Pancreas (tissue), 10 donors: ENCODE measurements around the gene ATAD3A. TPM values are rescaled to one million over a fixed set of nuclear protein-coding genes. Genes with fewer than 3 reads are reported as not detected.

Experiments used
- ATAC-seq, 4 donors: fragments of 200-7000 bp; cut with Tn5 transposase; one replicate each; pipeline versions ENCODE4 v1.8.0 to v1.9.1; 2020; ENCODE audit warnings: mild to moderate bottlenecking in 4 of 4, moderate library complexity in 4 of 4
- DNase-seq, 6 donors: peaks; one replicate each; pipeline ENCODE4 v3.0.0-alpha.2; 2020
- FAIRE-seq: peaks from 2 replicates; lab custom pipeline; 2012; peaks lifted over from hg19 to GRCh38; lab: Jason Lieb, UNC
- H3K27ac ChIP-seq, 4 donors: fragments of 200-600 bp; sonication (generic); 1 replicate in 3 of 4; 2 replicates in 1 of 4; pipeline versions ENCODE4 v1.5.0 to v1.8.0; 2020
- H3K27me3 ChIP-seq, 4 donors: fragments of 200-600 bp; one replicate each; pipeline ENCODE4 v1.8.0; 2021
- H3K36me3 ChIP-seq, 3 donors: fragments of 200-600 bp; sonication (generic) in 1 of 3; one replicate each; pipeline versions ENCODE4 v1.5.0 to v1.8.0; 2020 to 2021
- H3K4me1 ChIP-seq, 3 donors: fragments of 200-600 bp; one replicate each; pipeline ENCODE4 v1.8.0; 2021
- H3K4me3 ChIP-seq, 4 donors: fragments of 200-600 bp; sonication (generic) in 2 of 4; one replicate each; pipeline versions ENCODE4 v1.5.0 to v1.8.0; 2020 to 2021
- H3K9me3 ChIP-seq, 4 donors: fragments of 200-600 bp; one replicate each; pipeline ENCODE4 v1.8.0; 2021
- WGBS, 2 donors: extraction: QIAGEN DNeasy Blood & Tissue Kit; methylation state at CpG; one replicate each; pipeline ENCODE4 v1.1.7; 2013; 5-methylcytosine and 5-hydroxymethylcytosine counted together
- intact Hi-C, 3 donors: fragments of 100-400 bp; cut with DNase I; formaldehyde crosslinking; loops; one replicate each; pipeline versions ENCODE4 v1.11.1 to v1.14.2; 2022
- polyA plus RNA-seq, 2 donors: library from polyadenylated mRNA; stranded (reverse); fragments of 200-250 nt; gene quantifications; one replicate each; pipeline ENCODE4 v1.2.3, GENCODE V29; 2013
- total RNA-seq, 6 donors: library from RNA; stranded (reverse); fragmentation: NEBNext Ultra II Directional in 4 of 6; extraction: Animal tissue kit (Norgen Biotek cat#: 25700) in 4 of 6; gene quantifications; one replicate each; pipeline versions ENCODE4 v1.2.1 to v1.2.4, GENCODE V29; 2021 to 2023
- TF ChIP-seq, protein P1 (sequence below), 4 donors: fragments of 200-600 bp; sonication (generic) in 3 of 4; IDR thresholded peaks; one replicate each; pipeline versions ENCODE4 v1.5.0 to v1.8.0; 2021; ENCODE audit warnings: antibody characterized with exemption in 4 of 4
- donor health status: healthy with polysubstance abuse.
- donor health status: DM: no; HTN: no; CAD: no; lungs with moderate emphysema.
- donor health status: DM: no; HTN: no; CAD: no.
- donor health status: control.
- donor health status: control.
- donor health status: Bipolar disorder and iron deficiency.
- donor health status: DM: yes; HTN: yes; CAD: no.
- donor health status: DM: no; HTN: no; CAD: no.
- donor health status: DM: no; HTN: no; CAD: no.
- donor health status: DM: yes; HTN: yes; CAD: no.

ATAD3A gene
- total and polyA plus RNA-seq, 8 donors = 8.0 to 33.8 (median 17.1) TPM

DNA sequence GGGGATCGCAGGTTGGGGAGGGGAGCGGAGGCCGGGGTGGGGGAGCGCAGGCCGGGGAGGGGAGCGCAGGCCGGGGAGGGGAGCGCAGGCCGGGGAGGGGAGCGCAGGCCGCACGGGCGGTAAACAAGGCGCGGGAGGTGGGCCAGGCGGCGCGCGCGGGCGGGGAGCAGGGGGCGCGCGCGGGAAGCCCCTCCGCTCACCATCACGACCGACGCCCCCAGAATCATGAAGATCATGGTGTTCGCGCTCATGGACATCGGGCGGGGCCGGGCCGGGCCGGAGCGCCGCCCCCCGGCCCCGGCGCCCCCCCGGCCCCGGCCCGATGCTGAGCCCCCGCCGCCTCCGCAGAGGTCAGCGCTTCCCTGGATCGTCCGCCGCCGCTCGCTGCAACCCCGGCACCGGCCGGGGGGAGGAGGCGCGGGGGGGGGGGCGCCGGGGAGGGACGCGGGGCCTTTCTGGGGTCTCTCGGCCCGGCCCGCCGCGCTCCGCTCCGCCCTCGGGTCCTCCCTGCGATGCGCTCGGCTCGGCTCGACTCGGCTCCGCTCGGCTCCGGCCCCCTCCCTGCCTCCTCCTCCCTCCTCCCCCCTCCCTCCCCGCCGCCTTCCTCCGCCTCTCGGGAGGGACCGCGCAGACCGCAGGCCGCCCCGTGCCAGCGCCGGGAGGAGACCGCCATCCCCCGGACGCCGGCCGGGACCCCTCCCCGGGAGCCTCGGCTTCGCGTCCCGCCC, 28.3 kb downstream of the ATAD3A start, which contains the start of gene TMEM240:
Gene TMEM240 (minus strand): TSS at position 535 of the 728 bp plus-strand sequence. CDS start 278 bp downstream, at position 257.
- ATAC-seq (peak; percentile 32 to 66 (median 62)), FAIRE-seq (no peak), DNase-seq (peak in 5 of 6 donors; percentile 38 to 75 (median 50))
- H3K4me3 ChIP-seq = peak within 1 kb of the TSS in 2 of 4 donors; percentile 27 to 36
- peaks cover 0 to 8% (median 0%) of the 10 kb centered on the region in 3 donors for H3K36me3 ChIP-seq
- H3K4me1 ChIP-seq = no peaks in the 10 kb centered on the region
- intact Hi-C loops = no loop called here
- no peak within 1 kb of the TSS for H3K27ac ChIP-seq
- no peaks in the 10 kb centered on the region for H3K9me3 ChIP-seq
- TF ChIP-seq, protein P1, sequence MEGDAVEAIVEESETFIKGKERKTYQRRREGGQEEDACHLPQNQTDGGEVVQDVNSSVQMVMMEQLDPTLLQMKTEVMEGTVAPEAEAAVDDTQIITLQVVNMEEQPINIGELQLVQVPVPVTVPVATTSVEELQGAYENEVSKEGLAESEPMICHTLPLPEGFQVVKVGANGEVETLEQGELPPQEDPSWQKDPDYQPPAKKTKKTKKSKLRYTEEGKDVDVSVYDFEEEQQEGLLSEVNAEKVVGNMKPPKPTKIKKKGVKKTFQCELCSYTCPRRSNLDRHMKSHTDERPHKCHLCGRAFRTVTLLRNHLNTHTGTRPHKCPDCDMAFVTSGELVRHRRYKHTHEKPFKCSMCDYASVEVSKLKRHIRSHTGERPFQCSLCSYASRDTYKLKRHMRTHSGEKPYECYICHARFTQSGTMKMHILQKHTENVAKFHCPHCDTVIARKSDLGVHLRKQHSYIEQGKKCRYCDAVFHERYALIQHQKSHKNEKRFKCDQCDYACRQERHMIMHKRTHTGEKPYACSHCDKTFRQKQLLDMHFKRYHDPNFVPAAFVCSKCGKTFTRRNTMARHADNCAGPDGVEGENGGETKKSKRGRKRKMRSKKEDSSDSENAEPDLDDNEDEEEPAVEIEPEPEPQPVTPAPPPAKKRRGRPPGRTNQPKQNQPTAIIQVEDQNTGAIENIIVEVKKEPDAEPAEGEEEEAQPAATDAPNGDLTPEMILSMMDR (IDR thresholded peaks at IDR 0.05) = no peak
- no peaks in the 10 kb centered on the region for H3K27me3 ChIP-seq
- 5 to 9% methylated on average over 17 to 92 of the region's 100 CpGs for WGBS, 2 donors

DNA sequence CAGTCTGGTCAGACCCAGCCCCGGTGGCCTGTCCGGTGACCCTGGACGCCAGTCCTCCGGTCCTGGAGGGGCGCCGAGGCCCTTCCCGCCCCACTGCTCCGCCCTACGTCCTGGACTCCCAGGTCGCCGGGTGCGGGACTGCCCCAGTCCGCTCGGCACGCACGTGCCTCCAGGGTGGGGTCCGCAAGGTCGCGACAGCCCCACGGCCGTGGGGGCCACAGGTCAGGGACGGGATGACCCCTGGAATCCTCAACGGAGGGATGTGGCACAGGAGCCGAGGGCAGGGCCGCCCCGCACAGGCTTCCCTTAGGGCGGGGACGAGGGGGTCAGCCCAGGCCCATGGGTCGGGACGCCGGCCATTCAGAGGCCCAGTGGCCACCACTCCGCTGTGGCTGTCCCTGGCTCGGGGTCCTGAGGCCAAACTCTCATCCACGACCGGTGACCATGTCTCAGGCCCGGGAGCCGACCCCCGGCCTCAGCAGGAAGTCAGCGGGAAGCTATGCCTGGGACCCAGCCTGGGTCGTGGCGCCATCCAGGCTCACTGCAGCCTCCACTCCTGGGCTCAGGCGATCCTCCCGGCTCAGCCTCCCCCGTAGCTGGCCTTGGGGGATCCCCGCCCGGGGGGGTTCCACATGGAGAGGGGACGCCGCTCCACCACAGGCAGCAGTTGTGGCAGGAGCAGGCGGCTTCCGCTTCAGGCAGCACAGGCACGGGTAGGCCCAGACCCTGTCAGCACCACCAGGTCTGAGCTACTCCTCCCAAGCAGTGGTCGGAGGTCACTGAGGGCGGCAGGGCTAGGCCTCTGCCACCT, 29.1 kb downstream of the ATAD3A start:
- FAIRE-seq (no peak), ATAC-seq (peak in 2 of 4 donors; percentile 6 to 22), DNase-seq (peak in 2 of 6 donors; percentile 32 to 87)
- H3K27ac ChIP-seq = no peak overlapping the region
- H3K27me3 ChIP-seq = no peaks in the 10 kb centered on the region
- intact Hi-C loops = no loop called here
- H3K4me1 ChIP-seq = no peaks in the 10 kb centered on the region
- WGBS, 2 donors = 68 to 70% methylated on average over 53 of the region's 53 CpGs
- H3K36me3 ChIP-seq = peaks cover 0 to 8% (median 0%) of the 10 kb centered on the region in 3 donors
- H3K4me3 ChIP-seq = peak overlapping the region in 2 of 4 donors; percentile 27 to 36
- TF ChIP-seq, protein P1 (IDR thresholded peaks at IDR 0.05) = no peak
- no peaks in the 10 kb centered on the region for H3K9me3 ChIP-seq

DNA sequence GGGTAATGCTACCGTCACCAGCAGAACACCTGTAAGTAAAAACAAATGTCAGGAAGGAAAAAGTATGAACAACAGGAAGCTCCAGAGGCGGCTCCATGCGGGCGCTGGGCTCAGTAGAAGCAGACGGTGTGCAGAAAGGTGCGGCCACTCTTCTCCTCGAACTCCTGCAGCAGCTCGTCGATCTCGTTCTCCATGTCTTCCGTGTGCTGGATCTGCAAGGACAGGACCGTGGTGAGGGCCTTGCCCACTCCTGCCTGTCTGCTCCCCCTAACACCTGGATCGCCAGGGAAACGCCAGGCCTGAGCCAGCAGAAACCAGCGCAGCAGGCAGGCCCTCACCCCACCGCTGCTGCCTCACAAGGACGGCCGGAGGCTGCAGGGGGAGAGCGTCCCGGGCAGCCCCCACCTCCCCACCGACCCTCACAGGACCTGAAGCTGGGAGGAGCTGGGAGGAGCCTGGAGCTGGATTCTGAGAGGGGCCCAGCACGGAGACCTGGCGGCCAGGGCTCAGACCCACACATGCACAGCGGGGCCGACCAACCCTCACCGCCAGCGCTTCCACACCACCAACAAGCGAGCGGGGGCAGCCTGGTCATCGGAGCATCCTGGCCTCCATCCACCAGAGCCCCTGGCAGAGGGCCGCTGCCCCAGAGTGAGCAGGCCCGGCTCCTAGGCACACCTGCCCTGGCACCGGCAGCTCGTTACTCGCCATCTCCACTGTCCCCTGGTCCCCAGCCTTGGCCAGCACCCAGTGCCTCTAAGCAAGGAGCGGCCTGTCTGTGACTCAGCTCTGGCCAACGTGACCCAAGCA, 30.2 kb downstream of the ATAD3A start:
- intact Hi-C loops = no loop called here

More for the DNA sequence above, 30.2 kb downstream of the ATAD3A start:
- Histone ChIP-seq H3K36me3 (peaks cover 0 to 8% (median 0%) of the 10 kb centered on the region in 3 donors), H3K27me3 (no peaks in the 10 kb centered on the region), H3K4me3 (no peak overlapping the region), H3K9me3 (no peaks in the 10 kb centered on the region), H3K4me1 (no peaks in the 10 kb centered on the region), H3K27ac (no peak overlapping the region)
- WGBS, 2 donors = 91 to 93% methylated on average over 37 of the region's 37 CpGs
- FAIRE-seq (no peak), ATAC-seq (no peak), DNase-seq (peak in 2 of 6 donors; percentile 42 to 72)
- TF ChIP-seq, protein P1 (IDR thresholded peaks at IDR 0.05) = no peak
